ENCODE measurements around the gene ARHGAP28. TPM values are rescaled to one million over a fixed set of nuclear protein-coding genes. Genes with fewer than 3 reads are reported as not detected.

ARHGAP28 gene
- total RNA-seq, result 1 to 10 TPM; 2.1 to 8.8 (median 6.4) TPM
- polyA plus RNA-seq, result 1 to 10 TPM in 1 of 3 donors, under 1 TPM in 2; 0.65 to 3.0 (median 0.79) TPM
- long read RNA-seq, donor 1, partial matches to known transcripts, result 1 of 7 reads
- long read RNA-seq, donor 1, other reads (novel, unspliced or antisense), result 2 of 7 reads
- long read RNA-seq, donor 2, partial matches to known transcripts, result 1 of 3 reads
- long read RNA-seq, donor 2, other reads (novel, unspliced or antisense), result 0 of 3 reads

GRCh38 chr18:6729247-6730091 is at the start of gene ARHGAP28:
Gene ARHGAP28 (plus strand): TSS chr18:6729716. CDS start chr18:6729822, 106 bp downstream.
- H3K9me3 ChIP-seq, result no peaks in the 10 kb centered on the region
- no peaks in the 10 kb centered on the region for H3K36me3 ChIP-seq (ENCODE audit: insufficient read depth in 1 of 2, low read depth in 1 of 2)
- DNase-seq (peak; percentile 81 to 93), ATAC-seq (peak; percentile 87 to 91 (median 88))
- peaks cover 24% of the 10 kb centered on the region for H3K4me1 ChIP-seq
- peak within 1 kb of the TSS; percentile 90 for H3K27ac ChIP-seq
- TF ChIP-seq CTCF (IDR thresholded peaks at IDR 0.05), result peak; percentile 28
- peak within 1 kb of the TSS; percentile 81 for H3K4me3 ChIP-seq
- intact Hi-C loops (cut with DNase I), result loop anchor here (2.0 to 10.0 kb wide), 6 partner anchors 51 to 187 kb away; no protein-coding TSS in a partner anchor
- H3K27me3 ChIP-seq (ENCODE audit: insufficient read depth in 3 of 3, low read length in 2 of 3), result no peaks in the 10 kb centered on the region
- 0% methylated on average over 62 to 96 of the region's 96 CpGs for WGBS, 3 donors

GRCh38 chr18:6681331-6681875 is 48.1 kb upstream of the ARHGAP28 start:
- Histone ChIP-seq H3K36me3 (ENCODE audit: insufficient read depth in 1 of 2, low read depth in 1 of 2) (no peaks in the 10 kb centered on the region), H3K27me3 (ENCODE audit: insufficient read depth in 3 of 3, low read length in 2 of 3) (no peaks in the 10 kb centered on the region), H3K9me3 (no peaks in the 10 kb centered on the region), H3K4me1 (no peaks in the 10 kb centered on the region), H3K27ac (no peak overlapping the region), H3K4me3 (no peak overlapping the region)
- DNase-seq (no peak), ATAC-seq (no peak)
- no peak for TF ChIP-seq CTCF (IDR thresholded peaks at IDR 0.05)
- intact Hi-C loops (cut with DNase I), result no loop called here
- WGBS, 3 donors, result 22 to 44% (median 32%) methylated on average over 1 of the region's 1 CpG

GRCh38 chr18:6682437-6683111 is 46.9 kb upstream of the ARHGAP28 start:
- ATAC-seq, result no peak
- H3K27ac ChIP-seq, result no peak overlapping the region
- 75 to 82% (median 78%) methylated on average over 14 of the region's 14 CpGs for WGBS, 3 donors

More at GRCh38 chr18:6682437-6683111, 46.9 kb upstream of the ARHGAP28 start:
- no peak for TF ChIP-seq CTCF (IDR thresholded peaks at IDR 0.05)
- intact Hi-C loops (cut with DNase I), result no loop called here
- Histone ChIP-seq H3K9me3 (no peaks in the 10 kb centered on the region), H3K36me3 (ENCODE audit: insufficient read depth in 1 of 2, low read depth in 1 of 2) (no peaks in the 10 kb centered on the region), H3K4me3 (no peak overlapping the region), H3K27me3 (ENCODE audit: insufficient read depth in 3 of 3, low read length in 2 of 3) (no peaks in the 10 kb centered on the region), H3K4me1 (no peaks in the 10 kb centered on the region)
- DNase-seq, result no peak

All from psoas muscle (tissue), 8 donors.